NCI-H748 treated with DMSO at 0.1 percent for 48 hours (cell line): ENCODE data around the gene GOLGA3.

Experiments used
- DNase-seq: peaks from one replicate; lab custom pipeline; 2025; lab: John Stamatoyannopoulos, UW

GOLGA3 gene

GRCh38 chr12:132720606-132721345 lies 107.9 kb downstream of the GOLGA3 start:
- no peak for DNase-seq

- no peak for DNase-seq
Observed at GRCh38 chr12:132719954-132720324, 108.7 kb downstream of the GOLGA3 start.

- DNase-seq: no peak
Observed at GRCh38 chr12:132719141-132719953, 109.3 kb downstream of the GOLGA3 start.
